HepG2 (cell line): Measurements from ENCODE around the gene LATS2. TPM values are rescaled to one million over a fixed set of nuclear protein-coding genes. Genes with fewer than 3 reads are reported as not detected.

ENCODE experiments used
- GPBP1L1 ChIP-seq: sonication (generic); formaldehyde crosslinking; IDR thresholded peaks from 2 replicates; pipeline ENCODE4 v1.5.0; 2020; ENCODE audit warnings: mild to moderate bottlenecking, missing genetic modification reagents
- GTF2F1 ChIP-seq: fragments of 150-350 bp; IDR thresholded peaks from 2 replicates; pipeline ENCODE4 v1.6.1; 2014; ENCODE audit warnings: low read length
- HMGXB4 ChIP-seq, 2 experiments: sonication (generic) in 1 of 2; formaldehyde crosslinking in 1 of 2; IDR thresholded peaks; 2 replicates each; pipeline versions ENCODE4 v1.4.0 to v1.6.1; 2018 to 2020; ENCODE audit warnings: missing genetic modification reagents in 2 of 2, borderline replicate concordance in 1 of 2, low read depth in 1 of 2, mild to moderate bottlenecking in 1 of 2, missing biosample characterization in 1 of 2
- MAFF ChIP-seq: IDR thresholded peaks from 2 replicates; pipeline ENCODE4 v1.6.1; 2011; ENCODE audit warnings: low read depth, low read length, improper control_type of control experiment
- MAX ChIP-seq: IDR thresholded peaks from 2 replicates; pipeline ENCODE4 v1.6.1; 2012; ENCODE audit warnings: inconsistent platforms
- MLXIP ChIP-seq: sonication (generic); formaldehyde crosslinking; IDR thresholded peaks from 2 replicates; pipeline ENCODE4 v1.9.0; 2021; ENCODE audit warnings: missing genetic modification reagents, borderline replicate concordance
- RBFOX2 ChIP-seq: fragments of 200-400 bp; formaldehyde crosslinking; IDR thresholded peaks from 2 replicates; pipeline ENCODE4 v1.6.1; 2017; ENCODE audit warnings: low read depth, mild to moderate bottlenecking, low read length
- SAP130 ChIP-seq: IDR thresholded peaks from 2 replicates; pipeline ENCODE4 v1.6.1; 2016; ENCODE audit warnings: low read depth
- ZBED4 ChIP-seq: sonication (generic); formaldehyde crosslinking; IDR thresholded peaks from 2 replicates; pipeline ENCODE4 v1.4.0; 2020; ENCODE audit warnings: missing genetic modification reagents, borderline replicate concordance
- ZBTB44 ChIP-seq: sonication (generic); formaldehyde crosslinking; IDR thresholded peaks from 2 replicates; pipeline ENCODE4 v1.4.0; 2020; ENCODE audit warnings: missing genetic modification reagents
- ZNF256 ChIP-seq: sonication (generic); formaldehyde crosslinking; conservative IDR thresholded peaks from 2 replicates; pipeline ENCODE4 v1.4.0; 2020; ENCODE audit warnings: missing genetic modification reagents
- ZNF414 ChIP-seq: sonication (generic); formaldehyde crosslinking; IDR thresholded peaks from 2 replicates; pipeline ENCODE4 v1.5.0; 2020; ENCODE audit warnings: missing genetic modification reagents
- ZNF616 ChIP-seq: sonication (generic); formaldehyde crosslinking; IDR thresholded peaks from 2 replicates; pipeline ENCODE4 v1.5.0; 2020; ENCODE audit warnings: low read depth, mild to moderate bottlenecking, missing genetic modification reagents
- ZNF720 ChIP-seq: sonication (generic); formaldehyde crosslinking; IDR thresholded peaks from 2 replicates; pipeline ENCODE4 v1.4.0; 2020; ENCODE audit warnings: missing genetic modification reagents
- ZNF766 ChIP-seq: sonication (generic); formaldehyde crosslinking; IDR thresholded peaks from 2 replicates; pipeline ENCODE4 v1.5.0; 2020; ENCODE audit warnings: missing genetic modification reagents, borderline replicate concordance
- ZNF781 ChIP-seq: sonication (generic); formaldehyde crosslinking; IDR thresholded peaks from 2 replicates; pipeline ENCODE4 v1.5.1; 2020; ENCODE audit warnings: borderline replicate concordance, mild to moderate bottlenecking, missing genetic modification reagents; ENCODE audit errors: not compliant biosample characterization
- polyA plus RNA-seq, 8 experiments: library from polyadenylated mRNA; depleted of rRNA in 3 of 8; stranded (reverse) in 7 of 8; unstranded in 1 of 8; fragments of >200 nt; fragmentation: Illumina TruSeq in 4 of 8; extraction: Trizol in 4 of 8; gene quantifications; 2 replicates each; pipeline versions ENCODE4 v1.2.1 to v1.2.3, GENCODE V29; 2011 to 2016; ENCODE audit warnings: low read depth in 4 of 8, missing spikeins in 1 of 8, mixed read lengths in 1 of 8; ENCODE audit not compliant: insufficient read depth in 1 of 8
- total RNA-seq, 5 experiments: library from RNA; depleted of rRNA; stranded (reverse); fragments of >200 nt; fragmentation: Illumina TruSeq; extraction: Trizol; gene quantifications; 2 replicates each; pipeline ENCODE4 v1.2.3, GENCODE V29; 2016; ENCODE audit warnings: low read depth in 1 of 5

The LATS2 gene
- total and polyA plus RNA-seq, 2 of the 13 experiments (the other 11 are each of a cell fraction or from before 2014, with no cell fraction given), result 7.3 to 8.5 TPM

- TF ChIP-seq ZBTB44 (CRISPR knock-in tag) (no peak), ZNF720 (CRISPR knock-in tag) (no peak), ZNF616 (no peak), ZBED4 (CRISPR knock-in tag) (no peak), MLXIP (no peak), ZNF766 (CRISPR knock-in tag) (no peak), HMGXB4 (CRISPR knock-in tag; IDR thresholded peaks at IDR 0.05; ENCODE audit: borderline replicate concordance in 1 of 2, low read depth in 1 of 2) (no peak), SAP130 (peak; percentile 31; the same call in 1 of the 2 replicates), MAFF (no peak), ZNF414 (no peak), MAX (peak; percentile 81), GPBP1L1 (CRISPR knock-in tag) (no peak), GTF2F1 (no peak), ZNF781 (CRISPR knock-in tag) (no peak), RBFOX2 (peak; percentile 63), ZNF256 (CRISPR knock-in tag) (no peak)
Measured at GRCh38 chr13:21060338-21061028, 903 bp downstream of the LATS2 start (continued).
